Heart left ventricle (tissue), 13 donors: ENCODE measurements around the gene MLXIP.

Experiments
- POLR2A ChIP-seq, 2 donors: fragments of 450-650 bp; IDR thresholded peaks; one replicate each; pipeline ENCODE4 v1.6.1; 2017; ENCODE audit warnings: antibody characterized with exemption in 2 of 2, mild to moderate bottlenecking in 2 of 2, moderate library complexity in 2 of 2
- TF ChIP-seq, protein P1 (sequence below), 12 donors: fragments of 200-600 bp; sonication (generic) in 4 of 12; IDR thresholded peaks; one replicate each; pipeline versions ENCODE4 v1.5.0 to v1.8.0; 2018 to 2022; ENCODE audit warnings: antibody characterized with exemption in 12 of 12, mild to moderate bottlenecking in 5 of 12
- donor health status: ischemic (EF 13 %, LVEDD 7.1; RV severe dilation, severe dysfunction).
- donor health status: DM: no; HTN: yes; CAD: no.
- donor health status: DM: no; HTN: no; CAD: no.
- donor health status: ischemic (EF 25% LVEDD 6.9; RV normal size, moderate dysfunction).
- donor health status: ischemic (EF 25% LVEDD 5.7; RV mildly dilated, moderate dysfunction).
- donor health status: ischemic (EF 35%, LVEDD 5.7; RV mildly dilated, moderate dysfunction).
- donor health status: nonischemic (EF 11% LVEDD 7.7; RV severe dilation, severe dysfunction).
- donor health status: DM: yes; HTN: yes; CAD: no.
- donor health status: PGD.
- donor health status: ischemic (EF 29% LVEDD 5.4; RV normal size, mild dysfunction).
- donor health status: nonischemic (EF 23%, LVEDD 6.1; RV moderate dilation, normal function).

GRCh38 chr12:122172262-122172939 is 93.8 kb downstream of the MLXIP start:
- TF ChIP-seq POLR2A (IDR thresholded peaks at IDR 0.05): no peak
- TF ChIP-seq, protein P1, sequence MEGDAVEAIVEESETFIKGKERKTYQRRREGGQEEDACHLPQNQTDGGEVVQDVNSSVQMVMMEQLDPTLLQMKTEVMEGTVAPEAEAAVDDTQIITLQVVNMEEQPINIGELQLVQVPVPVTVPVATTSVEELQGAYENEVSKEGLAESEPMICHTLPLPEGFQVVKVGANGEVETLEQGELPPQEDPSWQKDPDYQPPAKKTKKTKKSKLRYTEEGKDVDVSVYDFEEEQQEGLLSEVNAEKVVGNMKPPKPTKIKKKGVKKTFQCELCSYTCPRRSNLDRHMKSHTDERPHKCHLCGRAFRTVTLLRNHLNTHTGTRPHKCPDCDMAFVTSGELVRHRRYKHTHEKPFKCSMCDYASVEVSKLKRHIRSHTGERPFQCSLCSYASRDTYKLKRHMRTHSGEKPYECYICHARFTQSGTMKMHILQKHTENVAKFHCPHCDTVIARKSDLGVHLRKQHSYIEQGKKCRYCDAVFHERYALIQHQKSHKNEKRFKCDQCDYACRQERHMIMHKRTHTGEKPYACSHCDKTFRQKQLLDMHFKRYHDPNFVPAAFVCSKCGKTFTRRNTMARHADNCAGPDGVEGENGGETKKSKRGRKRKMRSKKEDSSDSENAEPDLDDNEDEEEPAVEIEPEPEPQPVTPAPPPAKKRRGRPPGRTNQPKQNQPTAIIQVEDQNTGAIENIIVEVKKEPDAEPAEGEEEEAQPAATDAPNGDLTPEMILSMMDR (IDR thresholded peaks at IDR 0.05): no peak
